T-helper 2 cell treated with Interferon-gamma antibody and Interleukin-4, amounts not matched to agents 5 μg/mL and 100 μg/mL, for 36 hours (primary cell): ENCODE measurements around the gene MRPL21.
"Not testable (repeated sequence)": the region's sequence is repeated elsewhere in the genome, so short reads cannot be mapped to it uniquely, and the experiment has no call there.

ENCODE experiments used
- DNase-seq: peaks from one replicate; pipeline ENCODE4 v3.0.0; 2021; ENCODE audit warnings: low spot score
- H3K27ac Mint-ChIP-seq: one replicate; pipeline ENCODE4 v1.8.0; 2021; ENCODE audit warnings: mild to moderate bottlenecking, mixed read lengths
- H3K27me3 Mint-ChIP-seq: one replicate; pipeline ENCODE4 v1.8.0; 2021; ENCODE audit warnings: low read depth, mixed read lengths
- H3K36me3 Mint-ChIP-seq: one replicate; pipeline ENCODE4 v1.8.0; 2021; ENCODE audit warnings: low read depth, mixed read lengths
- H3K4me1 Mint-ChIP-seq: one replicate; pipeline ENCODE4 v1.8.0; 2021; ENCODE audit warnings: low read depth, mixed read lengths
- H3K4me3 Mint-ChIP-seq: one replicate; pipeline ENCODE4 v1.8.0; 2022; ENCODE audit warnings: mild to moderate bottlenecking, moderate library complexity, mixed read lengths
- H3K9me3 Mint-ChIP-seq: one replicate; pipeline ENCODE4 v1.8.0; 2021; ENCODE audit warnings: mixed read lengths

Gene MRPL21

DNA sequence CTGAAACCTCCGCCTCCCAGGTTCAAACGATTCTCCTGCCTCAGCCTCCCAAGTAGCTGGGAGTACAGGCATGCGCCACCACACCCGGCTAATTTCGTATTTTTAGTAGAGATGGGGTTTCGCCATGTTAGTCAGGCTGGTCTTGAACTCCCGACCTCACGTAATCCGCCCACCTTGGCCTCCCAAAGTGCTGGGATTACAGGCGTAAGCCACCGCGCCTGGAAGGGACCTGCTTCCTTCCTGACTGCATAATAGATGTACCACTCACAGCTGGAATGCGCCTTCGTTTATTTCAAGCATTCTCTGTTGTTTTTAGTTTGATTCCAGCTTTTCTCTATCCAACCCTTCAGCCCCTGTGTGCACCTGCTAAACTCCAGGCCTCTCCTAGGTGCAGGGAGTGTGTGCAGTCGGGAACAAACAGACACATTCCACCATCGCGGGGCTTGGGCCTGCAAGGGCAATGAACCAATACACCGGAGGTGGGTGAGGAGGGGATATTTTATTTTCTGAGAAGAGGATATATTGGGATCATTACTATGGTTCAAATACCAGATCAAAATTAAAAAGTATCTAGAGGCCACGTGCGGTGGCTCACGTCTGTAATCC lies 47.1 kb downstream of the MRPL21 start:
- DNase-seq, H3K36me3 Mint-ChIP-seq, H3K27ac Mint-ChIP-seq, H3K9me3 Mint-ChIP-seq, H3K4me3 Mint-ChIP-seq, H3K4me1 Mint-ChIP-seq: not testable (repeated sequence)
- H3K27me3 Mint-ChIP-seq, result peaks cover 41% of the 10 kb centered on the region

DNA sequence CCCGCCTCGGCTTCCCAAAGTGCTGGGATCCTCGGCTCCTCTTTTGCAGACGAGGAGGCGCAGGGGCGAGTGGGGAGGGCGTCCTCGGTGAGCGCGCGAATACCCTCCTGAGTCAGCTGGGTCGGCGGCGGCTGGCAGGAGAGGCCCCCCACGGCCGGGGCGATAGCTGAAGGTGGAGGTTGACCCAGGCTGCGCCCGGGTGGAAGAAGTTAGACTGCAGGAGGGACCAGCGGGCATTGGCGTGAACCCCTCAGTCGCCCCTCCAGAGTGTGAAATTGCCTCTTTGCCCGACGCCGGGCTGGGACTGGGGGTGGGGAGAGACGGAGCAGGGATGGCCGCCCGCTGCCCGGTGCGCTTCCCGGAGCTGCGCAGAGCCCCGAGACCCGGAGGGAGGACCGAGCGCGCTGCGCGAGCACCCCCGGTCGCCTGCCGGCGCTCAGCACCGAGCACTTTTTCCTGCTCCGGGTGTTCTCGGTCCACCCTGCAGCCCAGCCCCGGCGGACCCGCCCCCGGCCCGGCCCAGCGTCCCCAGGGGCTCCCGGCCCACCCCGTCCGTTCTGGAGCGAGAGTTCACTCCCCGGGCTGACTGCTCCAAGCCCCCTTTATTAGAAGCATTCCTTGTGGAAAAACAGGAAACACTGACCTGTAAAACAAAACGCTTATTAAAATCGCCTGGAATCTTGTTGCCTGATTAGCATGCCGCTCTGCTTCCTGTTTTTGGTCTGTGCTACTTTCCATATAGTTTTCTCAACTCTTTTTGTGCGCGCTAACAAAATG lies 48.2 kb downstream of the MRPL21 start:
- H3K4me3 Mint-ChIP-seq, result peak overlapping the region; percentile 45
- DNase-seq, result no peak
- H3K9me3 Mint-ChIP-seq, result no peaks in the 10 kb centered on the region
- peaks cover 2% of the 10 kb centered on the region for H3K4me1 Mint-ChIP-seq
- no peak overlapping the region for H3K27ac Mint-ChIP-seq
- peaks cover 41% of the 10 kb centered on the region for H3K27me3 Mint-ChIP-seq
- H3K36me3 Mint-ChIP-seq, result no peaks in the 10 kb centered on the region

DNA sequence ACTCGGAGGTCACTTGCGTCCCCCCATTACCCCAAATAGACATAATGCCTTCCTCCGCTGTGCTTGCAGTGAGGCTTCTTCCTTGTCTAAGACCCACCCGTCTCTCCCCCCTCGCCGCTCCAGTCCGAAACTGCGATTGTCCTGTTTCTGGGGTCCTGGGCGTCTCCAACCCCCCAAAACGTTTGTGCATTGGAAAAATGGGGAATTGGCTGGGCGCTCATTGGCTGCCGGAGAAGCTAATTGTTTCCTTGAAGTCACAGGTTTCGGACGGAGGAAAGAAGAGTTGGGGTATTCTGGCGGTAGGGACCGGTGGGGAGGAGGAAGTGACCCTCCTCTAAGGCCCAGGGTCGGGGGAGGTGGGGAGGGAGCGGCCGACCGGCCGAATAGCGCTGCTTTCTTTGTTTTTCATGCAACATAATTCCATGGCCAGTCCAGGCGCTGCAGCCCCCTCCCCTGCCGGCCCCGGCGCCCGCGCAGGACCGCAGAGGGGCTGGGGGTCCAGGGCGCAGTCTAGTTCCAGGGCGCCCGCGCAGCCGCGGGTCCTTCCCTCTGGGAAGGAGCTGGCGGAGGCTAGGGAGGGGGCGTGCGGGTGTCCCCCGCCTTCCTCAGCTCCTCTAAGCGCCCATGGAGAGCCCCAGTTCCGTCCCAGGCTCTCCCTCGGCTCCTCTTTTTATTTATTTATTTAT lies 49.2 kb downstream of the MRPL21 start:
- Mint-ChIP-seq H3K4me3 (no peak overlapping the region), H3K9me3 (no peaks in the 10 kb centered on the region), H3K36me3 (no peaks in the 10 kb centered on the region), H3K27me3 (peaks cover 41% of the 10 kb centered on the region), H3K4me1 (peaks cover 2% of the 10 kb centered on the region), H3K27ac (no peak overlapping the region)
- DNase-seq, result no peak

DNA sequence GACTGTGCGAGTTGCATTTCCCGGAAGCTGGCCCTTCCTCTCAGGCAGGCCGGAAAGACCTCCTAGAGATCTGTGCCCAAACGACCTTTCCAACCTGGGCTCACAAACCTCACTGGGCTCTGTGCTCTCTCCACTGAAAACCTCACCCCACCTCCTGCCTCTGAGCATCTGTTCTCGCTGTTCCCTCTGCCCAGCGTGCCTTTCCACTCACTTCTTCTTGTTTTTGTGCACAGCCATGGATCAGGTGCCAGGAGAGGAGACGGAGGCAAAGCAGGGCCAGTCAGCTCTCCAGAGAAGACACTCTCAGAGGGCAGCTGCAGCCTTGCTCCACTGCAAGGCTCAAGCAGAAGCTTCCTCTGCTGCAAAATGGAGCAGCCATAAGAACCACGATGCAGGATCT lies 51.0 kb downstream of the MRPL21 start:
- Mint-ChIP-seq H3K27me3 (peaks cover 46% of the 10 kb centered on the region), H3K27ac (no peak overlapping the region), H3K36me3 (no peaks in the 10 kb centered on the region), H3K4me3 (no peak overlapping the region), H3K4me1 (peaks cover 2% of the 10 kb centered on the region), H3K9me3 (no peaks in the 10 kb centered on the region)
- no peak for DNase-seq

DNA sequence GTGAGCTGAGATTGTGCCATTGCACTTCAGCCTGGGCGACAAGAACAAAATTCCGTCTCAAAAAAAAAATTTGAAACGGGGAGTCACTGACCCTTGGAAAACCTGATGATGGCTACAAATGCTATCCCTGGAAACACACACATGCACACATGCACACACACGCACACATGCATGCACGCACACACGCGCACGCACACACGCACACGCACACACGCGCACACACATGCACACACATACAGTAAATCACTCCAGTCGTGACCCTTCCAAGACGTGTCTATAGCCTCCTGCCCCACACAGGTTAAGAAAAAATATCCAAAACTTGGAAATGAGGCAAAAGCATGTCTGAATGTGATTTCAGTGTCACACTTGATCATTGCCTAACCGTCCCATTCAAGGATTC lies 55.2 kb downstream of the MRPL21 start:
- Mint-ChIP-seq H3K27me3 (peaks cover 28% of the 10 kb centered on the region), H3K27ac (no peak overlapping the region), H3K36me3 (no peaks in the 10 kb centered on the region), H3K4me3 (no peak overlapping the region), H3K4me1 (peaks cover 8% of the 10 kb centered on the region), H3K9me3 (no peaks in the 10 kb centered on the region)
- no peak for DNase-seq

DNA sequence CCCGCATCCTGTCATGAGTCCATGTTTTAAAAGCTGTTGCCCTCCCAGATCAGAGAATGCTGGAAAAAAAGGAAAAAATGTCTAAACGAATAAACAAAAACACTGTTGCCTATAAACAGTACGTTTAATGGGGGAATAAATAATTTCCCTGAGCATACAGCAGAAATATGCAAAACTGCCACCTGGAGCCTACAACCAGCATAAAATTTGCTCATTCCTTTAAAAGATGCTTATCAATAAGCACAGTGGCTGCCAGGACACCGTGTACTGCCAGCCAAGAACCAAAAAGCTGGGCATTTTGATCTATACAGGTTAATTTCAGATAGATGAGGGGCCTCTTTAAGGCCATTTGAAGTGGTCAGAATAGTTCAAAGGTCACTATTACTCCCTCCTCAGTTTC lies 56.2 kb downstream of the MRPL21 start:
- Mint-ChIP-seq H3K36me3 (no peaks in the 10 kb centered on the region), H3K27me3 (peaks cover 19% of the 10 kb centered on the region), H3K4me1 (peaks cover 9% of the 10 kb centered on the region), H3K4me3 (no peak overlapping the region), H3K27ac (no peak overlapping the region), H3K9me3 (no peaks in the 10 kb centered on the region)
- DNase-seq, result no peak

DNA sequence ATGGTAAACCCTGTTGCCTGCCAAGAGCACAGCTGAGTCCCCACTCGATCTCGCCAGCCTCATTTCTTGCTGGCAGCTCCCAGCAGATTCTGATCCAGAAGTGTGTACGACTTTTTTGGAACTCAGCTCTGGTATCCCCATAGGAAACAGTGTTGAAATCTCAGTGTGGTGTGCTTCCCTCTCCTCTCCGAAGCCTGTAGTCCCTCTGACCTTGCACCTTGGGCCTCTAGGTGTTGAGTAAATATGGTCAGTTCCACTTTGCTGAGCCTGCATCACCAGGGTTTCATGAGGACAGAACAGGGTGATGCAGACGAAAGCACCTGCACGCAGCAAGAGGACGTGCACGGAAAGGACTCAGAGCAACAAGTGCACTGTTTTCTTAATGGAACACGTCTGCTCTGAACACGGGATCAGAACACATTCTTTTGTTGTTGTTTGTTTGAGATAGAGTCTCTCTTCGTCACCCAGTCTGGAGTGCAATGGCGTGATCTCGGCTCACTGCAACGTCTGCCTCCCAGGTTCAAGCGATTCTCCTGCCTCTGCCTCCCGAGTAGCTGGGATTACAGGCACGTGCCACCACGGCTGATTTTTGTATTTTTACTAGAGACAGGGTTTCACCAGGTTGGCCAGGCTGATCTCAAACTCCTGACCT lies 58.2 kb downstream of the MRPL21 start:
- H3K36me3 Mint-ChIP-seq, result no peaks in the 10 kb centered on the region
- peaks cover 16% of the 10 kb centered on the region for H3K27me3 Mint-ChIP-seq
- no peaks in the 10 kb centered on the region for H3K9me3 Mint-ChIP-seq
- no peak overlapping the region for H3K27ac Mint-ChIP-seq
- peaks cover 13% of the 10 kb centered on the region for H3K4me1 Mint-ChIP-seq
- no peak for DNase-seq
- no peak overlapping the region for H3K4me3 Mint-ChIP-seq

DNA sequence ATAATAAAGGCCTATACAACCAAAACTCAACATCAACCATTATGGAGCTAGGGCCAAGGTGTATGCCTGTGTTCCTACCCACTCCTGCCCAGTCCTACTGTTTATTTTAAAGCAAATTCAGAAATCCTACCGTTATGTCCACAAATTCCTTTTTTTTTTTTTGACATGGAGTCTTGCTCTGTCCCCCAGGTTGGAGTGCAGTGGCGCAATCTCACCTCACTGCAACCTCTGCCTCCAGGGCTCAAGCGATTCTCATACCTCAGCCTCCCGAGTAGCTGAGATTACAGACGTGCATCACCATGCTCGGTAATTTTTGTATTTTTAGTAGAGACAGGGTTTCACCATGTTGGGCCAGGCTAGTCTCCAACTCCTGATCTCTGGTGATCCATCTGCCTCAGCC lies 58.8 kb downstream of the MRPL21 start:
- no peak for DNase-seq
- H3K4me1 Mint-ChIP-seq, result peaks cover 20% of the 10 kb centered on the region

DNA sequence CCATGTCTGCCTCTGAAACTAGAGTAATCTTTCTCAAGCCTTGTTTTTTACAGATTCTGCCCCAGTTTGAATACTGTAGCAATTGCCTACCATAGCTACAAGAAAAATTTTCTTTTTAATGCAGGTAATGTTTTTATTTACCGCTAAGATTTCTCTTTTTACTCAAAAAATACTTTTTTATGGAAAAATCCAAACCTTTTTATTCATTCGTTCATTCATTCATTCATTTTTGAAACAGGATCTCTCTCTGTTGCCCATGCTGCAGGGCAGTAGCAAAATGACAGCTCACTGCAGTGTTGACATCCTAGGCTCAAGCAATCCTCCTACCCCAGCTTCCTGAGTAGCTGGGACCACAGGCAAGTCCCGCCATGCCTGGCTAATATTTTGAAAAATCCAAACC lies 59.3 kb downstream of the MRPL21 start:
- Mint-ChIP-seq H3K27ac (no peak overlapping the region), H3K4me1 (peaks cover 23% of the 10 kb centered on the region), H3K36me3 (no peaks in the 10 kb centered on the region), H3K27me3 (peaks cover 16% of the 10 kb centered on the region), H3K4me3 (peak overlapping the region; percentile 90), H3K9me3 (no peaks in the 10 kb centered on the region)
- no peak for DNase-seq

More for the DNA sequence above, 58.8 kb downstream of the MRPL21 start:
- H3K4me3 Mint-ChIP-seq, result no peak overlapping the region
- H3K27ac Mint-ChIP-seq, result no peak overlapping the region
- H3K36me3 Mint-ChIP-seq, result no peaks in the 10 kb centered on the region
- H3K27me3 Mint-ChIP-seq, result peaks cover 16% of the 10 kb centered on the region
- H3K9me3 Mint-ChIP-seq, result no peaks in the 10 kb centered on the region

DNA sequence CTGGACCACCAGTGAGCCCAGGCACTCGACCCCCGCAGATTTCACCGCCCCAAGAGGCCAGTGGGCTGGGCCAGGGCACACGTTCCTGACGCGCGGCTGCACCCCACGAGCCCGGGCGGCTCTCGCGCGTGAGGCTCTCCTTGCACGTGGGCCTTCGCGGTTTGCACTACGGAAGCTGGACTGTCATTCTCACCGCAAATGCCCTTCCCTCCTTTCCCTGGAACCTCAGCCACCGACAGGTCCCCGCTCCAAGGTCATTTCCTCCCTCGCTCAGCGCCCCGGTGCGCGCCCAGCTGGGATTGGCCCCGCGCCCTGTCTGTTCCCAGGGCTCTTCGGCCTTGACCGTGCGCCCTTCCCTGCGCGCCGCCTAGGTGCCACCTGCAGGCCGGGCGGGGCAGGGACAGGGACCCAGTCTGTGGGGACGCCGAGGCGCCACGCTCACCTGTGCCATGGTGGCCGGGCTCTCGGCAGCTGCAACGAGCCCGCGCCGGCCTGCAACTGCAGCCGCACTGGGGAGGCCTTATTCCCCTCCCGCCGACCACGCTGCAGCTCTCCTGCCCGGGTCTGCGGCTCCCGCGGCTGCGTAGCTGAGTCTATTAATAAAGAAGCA lies 59.8 kb downstream of the MRPL21 start:
- Mint-ChIP-seq H3K27ac (peak overlapping the region; percentile 88), H3K36me3 (no peaks in the 10 kb centered on the region), H3K4me1 (peaks cover 26% of the 10 kb centered on the region), H3K9me3 (no peaks in the 10 kb centered on the region), H3K4me3 (peak overlapping the region; percentile 90), H3K27me3 (peaks cover 16% of the 10 kb centered on the region)
- peak; percentile 75 for DNase-seq

DNA sequence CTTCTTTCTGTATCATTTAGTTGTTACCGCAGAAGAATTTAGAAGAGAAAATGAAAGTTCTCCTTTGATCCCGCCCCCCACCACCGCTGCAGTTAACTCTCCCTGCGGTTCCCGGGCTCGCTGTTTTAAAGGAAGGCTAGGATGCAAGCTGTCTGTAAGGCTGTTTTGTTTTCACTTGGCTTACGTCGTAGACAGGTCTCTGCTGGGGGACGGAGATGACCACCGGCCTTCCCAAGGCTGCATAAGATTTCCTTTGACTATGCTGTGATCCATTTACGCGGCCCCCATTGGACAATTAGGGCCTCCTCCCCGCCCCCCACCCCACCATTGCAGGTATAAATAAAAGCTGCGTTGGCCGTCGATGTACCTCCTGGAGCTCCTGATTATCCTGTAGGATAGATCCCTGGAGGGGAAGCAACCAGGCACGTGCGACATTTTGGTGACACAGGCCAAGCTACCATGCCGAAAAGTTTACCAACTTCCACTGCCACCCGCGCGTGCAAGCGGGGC lies 60.5 kb downstream of the MRPL21 start:
- peaks cover 16% of the 10 kb centered on the region for H3K27me3 Mint-ChIP-seq
- DNase-seq, result peak; percentile 51
- H3K36me3 Mint-ChIP-seq, result no peaks in the 10 kb centered on the region
- no peaks in the 10 kb centered on the region for H3K9me3 Mint-ChIP-seq
- peaks cover 29% of the 10 kb centered on the region for H3K4me1 Mint-ChIP-seq
- H3K27ac Mint-ChIP-seq, result peak overlapping the region; percentile 88
- H3K4me3 Mint-ChIP-seq, result peak overlapping the region; percentile 90

DNA sequence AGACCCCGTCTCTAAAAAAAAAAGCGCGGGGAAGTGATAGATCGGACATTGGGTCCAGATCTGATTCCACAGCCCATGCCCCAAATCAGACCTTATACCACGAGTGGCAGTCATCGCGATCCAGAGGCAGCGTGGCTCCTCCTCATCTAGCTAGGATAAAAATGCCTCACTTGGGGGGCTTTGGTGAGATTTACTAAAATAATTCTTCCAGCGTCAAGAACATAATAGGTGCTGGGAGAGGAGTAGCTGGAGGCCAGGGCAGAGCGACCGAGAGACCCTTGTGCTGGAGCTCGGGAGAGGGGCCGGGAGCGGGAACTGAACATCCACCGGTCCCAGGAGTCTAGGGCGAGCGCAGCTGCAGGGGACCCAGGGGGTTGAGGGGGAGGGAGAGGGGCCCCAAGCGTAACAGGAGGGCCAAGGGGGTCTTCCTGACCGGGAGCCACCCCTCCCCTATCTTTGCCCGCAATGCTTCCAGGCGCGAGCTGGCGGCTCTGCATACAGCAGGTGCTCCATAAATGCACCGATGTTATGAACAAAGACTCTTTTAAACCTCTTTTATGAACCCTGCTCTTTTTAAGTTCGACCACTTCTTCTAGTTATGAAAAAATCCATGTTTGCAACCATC lies 61.1 kb downstream of the MRPL21 start:
- no peaks in the 10 kb centered on the region for H3K9me3 Mint-ChIP-seq
- peak overlapping the region; percentile 90 for H3K4me3 Mint-ChIP-seq
- peaks cover 3% of the 10 kb centered on the region for H3K36me3 Mint-ChIP-seq
- H3K27me3 Mint-ChIP-seq, result peaks cover 11% of the 10 kb centered on the region
- peak overlapping the region; percentile 58 for H3K27ac Mint-ChIP-seq
- peaks cover 34% of the 10 kb centered on the region for H3K4me1 Mint-ChIP-seq
- DNase-seq, result no peak

DNA sequence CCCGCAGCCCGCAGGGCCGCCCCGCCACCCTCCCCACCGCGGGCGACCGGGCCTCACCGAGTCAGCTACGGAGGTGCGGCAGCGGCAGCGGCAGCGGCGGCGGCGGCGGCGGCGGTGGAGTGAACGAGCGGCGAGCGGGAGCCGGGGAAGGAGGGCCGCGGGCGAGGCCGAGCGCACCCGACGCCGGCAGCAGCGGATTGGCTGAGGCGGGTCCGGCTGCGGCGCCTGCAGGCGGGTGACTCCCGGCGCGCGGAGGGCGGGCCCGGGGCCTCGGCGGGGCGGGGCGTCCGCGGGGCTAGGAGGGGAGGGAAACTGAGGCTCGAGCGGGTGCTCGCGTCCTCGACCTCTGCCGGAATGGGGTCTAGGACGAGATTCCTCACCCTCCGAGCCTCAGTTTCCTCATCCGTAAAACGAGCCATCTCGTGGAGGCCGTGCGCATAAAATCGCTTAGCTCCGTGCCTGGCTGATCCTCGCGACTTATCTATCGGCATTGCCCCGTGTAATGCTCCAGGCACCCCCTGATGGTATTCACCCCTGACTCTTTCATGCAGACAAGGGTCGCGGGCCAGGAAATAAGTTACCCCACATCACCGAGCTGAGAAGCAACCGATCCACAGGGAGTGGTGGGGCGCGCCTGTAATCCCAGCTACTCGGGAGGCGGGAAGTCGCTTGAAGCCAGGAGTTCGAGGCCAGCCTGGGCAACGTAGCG lies 61.8 kb downstream of the MRPL21 start, which contains the start of gene CPT1A:
Gene CPT1A (minus strand): TSS at position 199 of the 709 bp plus-strand sequence. CDS start 26,442 bp downstream, outside the sequence.
- Mint-ChIP-seq H3K4me3 (peak within 1 kb of the TSS; percentile 90), H3K27me3 (peaks cover 10% of the 10 kb centered on the region), H3K36me3 (peaks cover 7% of the 10 kb centered on the region), H3K4me1 (peaks cover 36% of the 10 kb centered on the region), H3K9me3 (no peaks in the 10 kb centered on the region), H3K27ac (peak within 1 kb of the TSS; percentile 58)
- peak; percentile 82 for DNase-seq
